GM19043 (cell line): ENCODE results near the gene COX7A2L.

Experiments used
- ATAC-seq: cut with Tn5 transposase; IDR thresholded peaks from one replicate; pipeline ENCODE4 v1.9.1; 2021; ENCODE audit warnings: low read depth; ENCODE audit not compliant: unreplicated experiment

Gene COX7A2L

DNA sequence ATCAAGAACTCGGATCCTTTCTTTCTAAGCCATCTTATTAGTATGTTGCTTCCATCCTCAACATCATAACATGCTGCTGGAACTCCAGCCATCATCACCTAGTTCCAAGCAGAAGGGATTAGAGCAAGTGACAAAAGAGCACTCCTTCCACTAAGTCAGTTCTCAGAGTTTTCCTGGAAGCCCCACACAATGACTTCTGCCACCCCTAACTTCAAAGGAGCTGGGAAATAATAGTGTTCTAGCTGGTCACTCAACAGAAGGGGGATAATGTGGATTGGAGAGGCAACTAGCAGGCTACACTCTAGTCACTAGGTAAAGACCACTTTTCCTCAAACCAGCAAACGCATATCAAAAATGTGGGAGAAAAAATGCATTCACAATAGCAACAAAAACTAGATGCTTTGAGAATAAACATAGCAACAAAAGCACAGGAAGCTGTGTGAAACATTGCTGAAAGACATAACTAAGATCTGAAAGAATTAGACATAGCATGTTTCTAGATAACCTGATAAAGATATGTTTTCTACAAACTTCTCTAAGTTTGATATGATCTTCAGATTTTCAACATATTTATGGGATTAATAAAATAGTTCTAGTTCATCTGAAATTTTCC lies 39.5 kb downstream of the COX7A2L start:
- ATAC-seq, result no peak

DNA sequence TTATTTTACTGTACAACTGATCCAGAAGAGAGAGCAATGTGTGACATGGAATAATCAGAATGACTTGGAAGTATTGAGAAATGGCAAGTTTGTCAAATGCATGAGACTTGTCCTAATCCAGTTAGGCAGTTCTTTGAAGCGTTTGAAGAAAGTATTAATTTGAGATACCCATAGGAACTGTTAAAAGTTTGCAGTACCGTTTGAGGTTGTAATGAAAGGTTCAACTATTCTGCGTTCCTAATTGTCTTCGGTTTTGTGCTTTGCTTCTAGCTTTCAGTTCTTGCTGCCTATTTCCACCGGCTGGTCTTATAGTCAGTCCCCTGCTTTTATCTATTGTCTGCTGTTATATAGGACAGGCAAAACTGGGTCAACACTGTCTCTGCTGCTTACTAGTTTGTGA lies 41.8 kb downstream of the COX7A2L start:
- ATAC-seq, result no peak

DNA sequence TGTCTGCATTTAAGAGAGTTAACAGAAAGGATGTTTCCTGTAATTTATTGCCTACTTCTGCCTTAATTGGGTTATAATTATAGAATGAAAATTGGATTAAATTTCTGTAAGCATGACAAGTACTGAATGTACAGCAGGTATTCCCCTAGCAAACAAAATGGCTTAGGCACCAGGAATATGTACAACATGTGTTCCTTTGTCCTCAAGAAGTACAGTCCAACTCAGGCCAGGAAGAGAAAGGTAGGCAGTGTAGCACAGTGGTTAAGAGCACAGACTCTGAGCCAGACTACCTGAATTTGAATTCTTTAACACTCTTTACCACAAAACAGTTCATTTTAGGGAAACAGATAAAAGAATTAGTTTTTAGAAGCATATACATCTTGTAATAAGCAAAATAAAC lies 43.1 kb downstream of the COX7A2L start:
- no peak for ATAC-seq

DNA sequence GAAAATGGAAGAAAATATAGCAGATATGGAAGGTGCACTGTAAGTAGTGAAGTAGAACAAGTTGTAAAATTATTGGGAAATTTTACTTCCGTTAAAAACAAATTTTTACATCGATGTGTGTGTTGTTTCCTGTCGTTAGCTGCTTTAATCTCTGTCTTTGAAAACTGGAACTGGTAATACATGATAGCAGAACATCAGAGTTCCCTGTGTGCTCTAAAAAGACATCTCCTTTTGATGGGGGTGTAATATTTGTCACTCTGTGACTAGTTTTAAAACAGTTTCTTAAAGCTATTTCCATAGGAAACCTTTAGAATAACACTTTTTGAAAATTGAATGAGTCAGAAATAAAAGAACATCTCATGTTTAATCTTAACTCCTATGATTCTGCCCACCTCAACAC lies 43.5 kb downstream of the COX7A2L start:
- ATAC-seq, result no peak

DNA sequence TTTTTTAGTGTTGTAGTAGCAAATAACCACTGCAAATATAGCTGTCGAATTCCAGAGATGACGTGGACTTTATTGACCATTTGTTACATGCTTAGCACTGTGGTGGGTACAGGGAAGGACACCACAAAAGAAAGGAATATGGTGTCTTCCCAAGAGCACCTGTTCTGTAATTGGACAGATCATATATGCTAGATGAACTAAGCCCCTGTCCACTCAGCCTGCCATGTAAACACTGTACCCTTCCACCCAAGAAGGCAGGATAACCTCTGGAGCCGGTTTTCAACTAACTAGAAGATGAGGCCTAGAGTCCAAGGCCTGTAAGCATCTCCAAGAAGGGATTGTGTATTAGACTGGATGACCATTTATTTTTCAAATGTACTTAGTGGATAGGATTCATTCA lies 44.1 kb downstream of the COX7A2L start:
- no peak for ATAC-seq

DNA sequence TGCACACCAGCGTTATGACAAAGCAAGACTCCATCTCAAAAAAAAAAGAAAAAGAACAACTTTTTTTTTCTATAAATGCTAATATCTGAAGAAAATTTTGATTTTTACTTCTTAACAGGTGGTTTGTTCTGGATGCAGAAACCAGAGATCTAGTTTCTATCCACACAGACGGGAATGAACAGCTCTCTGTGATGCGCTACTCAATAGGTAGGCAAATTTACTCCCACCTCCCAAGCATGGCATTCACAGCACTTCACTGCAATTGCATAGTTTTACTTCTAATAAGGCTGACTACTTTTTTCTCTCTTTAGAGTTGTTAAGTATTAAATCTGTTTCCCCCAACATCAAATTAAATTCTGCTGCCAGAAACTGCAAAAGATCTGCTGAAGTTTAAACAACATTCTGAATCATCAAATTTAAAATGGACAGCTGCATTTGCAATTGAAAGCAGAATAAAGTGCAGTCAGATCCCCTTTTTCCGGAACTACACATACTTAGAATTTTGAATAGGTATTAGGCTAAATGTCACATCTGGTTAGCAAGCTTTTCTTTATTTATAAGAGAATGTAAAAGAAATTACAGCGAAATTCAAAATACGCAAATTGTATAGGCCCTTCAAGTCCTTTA lies 45.1 kb downstream of the COX7A2L start:
- ATAC-seq, result no peak

DNA sequence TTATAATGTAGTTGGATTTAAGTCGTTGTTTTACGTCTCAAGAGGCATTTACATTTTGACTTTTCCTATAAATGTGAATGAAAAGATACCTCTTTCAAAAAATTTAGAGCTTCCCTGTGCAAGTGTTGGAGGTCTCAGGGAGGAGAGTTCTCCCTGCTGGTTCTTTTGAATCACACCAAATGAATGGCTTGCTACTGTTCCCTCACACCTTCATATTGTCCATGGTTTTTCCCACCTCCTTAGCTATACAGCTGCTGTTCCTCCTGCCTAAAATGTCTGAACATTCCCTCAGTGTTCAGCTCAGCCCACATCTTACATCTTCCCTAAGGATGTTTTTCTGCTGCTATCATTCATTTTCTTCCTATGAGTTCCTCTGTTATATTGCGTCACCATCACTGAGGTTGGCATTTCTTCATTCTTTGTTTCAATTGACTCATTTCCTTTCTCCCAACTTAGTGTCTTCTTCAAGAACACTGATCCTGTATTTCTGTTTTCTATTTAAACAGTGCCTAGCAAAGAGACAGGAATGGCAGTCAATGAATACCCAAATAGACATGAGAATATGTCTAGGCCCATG lies 46.0 kb downstream of the COX7A2L start:
- no peak for ATAC-seq

DNA sequence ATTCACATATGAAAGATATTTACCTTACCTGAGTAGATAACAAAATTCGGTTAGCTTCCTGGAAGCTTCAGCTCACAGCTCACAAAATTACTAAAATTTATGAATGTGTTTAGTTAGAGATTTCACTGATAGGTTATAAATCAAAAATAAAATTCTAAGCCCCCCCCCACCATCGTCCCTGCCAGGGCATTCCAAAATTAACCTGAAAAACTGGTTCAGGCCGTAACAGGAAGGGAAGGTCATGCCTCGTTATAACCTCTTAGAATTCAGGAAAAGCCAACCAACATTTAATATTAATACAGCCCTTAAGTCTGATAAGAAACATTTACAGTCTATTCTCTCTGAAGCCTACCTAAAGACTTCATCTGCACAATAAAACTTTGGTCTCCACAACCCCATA lies 48.9 kb downstream of the COX7A2L start:
- no peak for ATAC-seq

DNA sequence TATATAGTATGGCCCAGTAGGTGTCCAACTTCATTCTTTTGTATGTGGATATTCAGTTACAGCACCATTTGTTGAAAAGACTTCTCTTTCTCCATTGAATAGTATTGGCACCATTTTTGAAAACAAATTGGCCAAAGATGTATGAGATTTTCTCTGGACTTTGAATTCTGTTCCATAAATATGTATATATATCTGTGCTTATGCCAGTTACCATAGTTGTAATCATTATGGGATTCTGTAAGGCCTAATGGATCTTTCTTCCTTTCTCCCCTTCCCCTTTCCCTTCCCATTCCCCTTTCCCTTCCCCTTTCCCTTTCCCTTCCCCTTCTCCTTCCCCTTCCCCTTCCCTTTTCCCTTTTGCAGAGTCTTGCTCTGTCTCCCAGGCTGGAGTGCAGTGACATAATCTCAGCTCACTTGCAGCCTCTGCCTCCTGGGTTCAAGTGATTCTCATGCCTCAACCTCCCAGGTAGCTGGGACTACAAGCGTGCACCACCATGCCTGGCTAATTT lies 51.0 kb downstream of the COX7A2L start:
- no peak for ATAC-seq

DNA sequence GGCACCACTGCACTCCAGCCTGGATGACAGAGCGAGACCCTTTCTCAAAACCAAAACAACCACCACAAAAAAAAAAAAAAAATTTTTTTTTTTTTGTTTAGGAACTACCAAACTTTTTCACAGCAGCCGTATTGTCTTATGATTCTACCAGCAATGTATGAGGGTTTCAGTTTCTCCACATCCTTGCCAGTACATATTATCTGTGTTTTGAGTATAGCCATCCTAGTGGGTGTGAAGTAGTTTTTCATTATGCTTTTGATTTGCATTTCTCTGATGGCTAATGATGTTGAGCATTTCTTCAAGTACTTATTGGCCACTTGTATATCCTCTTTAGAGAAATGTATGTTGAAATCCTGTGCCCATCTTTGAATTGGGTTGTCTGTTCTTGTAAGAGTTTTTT lies 51.7 kb downstream of the COX7A2L start:
- no peak for ATAC-seq

DNA sequence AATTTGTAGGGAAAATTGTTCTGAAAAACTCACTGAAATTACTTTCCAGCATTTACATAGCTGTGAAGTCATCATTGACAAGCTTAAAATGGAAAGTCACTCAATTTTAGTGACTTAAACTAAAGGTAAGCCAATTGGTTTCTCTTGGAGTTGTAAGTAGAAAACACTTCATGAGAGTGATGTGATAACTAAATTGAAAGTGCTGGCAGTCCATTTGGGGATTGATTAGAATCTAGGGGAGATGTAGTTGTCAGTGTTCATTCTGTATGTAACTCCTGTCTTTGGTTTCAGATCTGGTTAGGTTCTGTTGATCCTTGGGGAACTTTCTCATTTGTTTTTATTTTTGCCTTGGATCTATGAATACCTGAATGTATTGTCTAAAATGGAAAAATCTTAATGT lies 53.8 kb downstream of the COX7A2L start:
- ATAC-seq, result no peak

DNA sequence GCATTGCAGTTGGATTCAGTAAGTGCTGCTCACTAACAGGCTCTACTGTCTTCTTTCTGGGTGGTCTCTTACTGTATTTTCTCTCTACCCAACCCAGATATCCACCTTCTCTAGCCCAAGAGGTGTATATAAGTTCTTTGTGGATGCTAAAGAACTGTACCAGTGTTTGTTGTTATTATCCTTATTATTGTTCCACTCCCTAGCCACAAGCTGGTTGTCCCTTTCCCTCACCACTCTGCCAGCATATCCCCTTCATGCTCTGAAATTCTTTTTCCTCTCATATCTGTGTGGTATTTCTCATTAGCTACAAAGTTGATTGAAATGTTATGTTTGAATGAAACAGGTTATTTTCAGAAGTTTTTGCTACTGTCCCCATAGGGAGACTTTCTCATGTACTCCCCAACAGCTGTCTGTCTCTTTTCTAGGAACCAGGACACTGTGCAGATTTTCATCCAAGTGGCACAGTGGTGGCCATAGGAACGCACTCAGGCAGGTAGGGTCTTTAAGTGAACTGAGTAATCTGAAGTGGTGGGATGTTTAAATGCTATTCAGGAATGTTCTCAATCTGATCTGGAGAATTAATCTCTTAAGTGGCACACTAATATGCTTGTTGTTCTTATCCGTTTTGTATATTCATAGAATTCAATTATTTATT lies 56.8 kb downstream of the COX7A2L start:
- ATAC-seq, result no peak

DNA sequence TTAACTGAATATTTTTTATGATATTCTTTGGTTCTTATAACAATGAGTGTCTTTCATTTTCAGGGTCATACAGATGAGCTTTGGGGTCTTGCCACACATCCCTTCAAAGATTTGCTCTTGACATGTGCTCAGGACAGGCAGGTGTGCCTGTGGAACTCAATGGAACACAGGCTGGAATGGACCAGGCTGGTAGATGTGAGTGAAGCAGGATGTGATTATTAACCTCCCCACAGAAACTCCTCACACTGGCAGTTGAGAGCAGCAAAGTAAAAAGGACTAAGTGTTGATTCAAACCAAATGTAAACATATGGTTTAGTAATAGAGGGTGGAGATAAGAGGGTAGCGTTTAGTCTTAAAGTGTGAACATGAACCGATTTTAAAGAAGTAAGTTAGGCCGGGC lies 57.8 kb downstream of the COX7A2L start:
- ATAC-seq, result no peak

DNA sequence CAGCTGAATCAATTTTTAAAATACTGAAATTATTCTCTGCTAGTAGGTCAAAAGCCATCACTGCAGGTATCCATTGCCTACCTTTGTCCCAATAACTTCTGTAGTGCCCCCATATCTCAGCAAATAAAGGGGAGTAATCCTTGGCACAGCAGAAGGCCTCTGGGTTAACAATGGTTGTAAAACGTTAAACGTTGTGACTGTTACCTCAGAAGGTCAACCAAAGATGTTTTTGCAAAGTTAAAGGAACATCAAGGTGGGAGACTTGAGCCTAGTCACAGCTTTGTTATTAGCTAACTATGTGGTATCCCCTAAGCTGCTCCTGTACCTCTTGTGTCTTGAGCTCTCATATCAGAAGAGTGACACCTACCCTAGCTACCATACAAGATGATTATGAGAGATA lies 60.5 kb downstream of the COX7A2L start:
- no peak for ATAC-seq
